Neural progenitor cell (in vitro differentiated cells): ENCODE measurements around the gene SDCCAG8. TPM values are rescaled to one million over a fixed set of nuclear protein-coding genes. Genes with fewer than 3 reads are reported as not detected.

Experiments used
- DNase-seq: peaks from one replicate; pipeline ENCODE4 v3.0.0-alpha.2; 2016; ENCODE audit warnings: low spot score
- H2AFZ ChIP-seq: fragments of 200-600 bp; sonication (generic); replicated peaks from 2 replicates; pipeline ENCODE4 v1.6.1; 2016; ENCODE audit warnings: antibody characterized with exemption
- H3F3A ChIP-seq: fragments of 200-600 bp; sonication (generic); 2 replicates; pipeline ENCODE4 v1.6.1; 2016; ENCODE audit warnings: antibody characterized with exemption, low read depth
- H3K27ac ChIP-seq: fragments of 200-600 bp; sonication (generic); 2 replicates; pipeline ENCODE4 v1.5.1; 2016; ENCODE audit warnings: mild to moderate bottlenecking
- H3K27me3 ChIP-seq: fragments of 200-600 bp; sonication (generic); 2 replicates; pipeline ENCODE4 v1.6.1; 2016; ENCODE audit warnings: mild to moderate bottlenecking, moderate library complexity
- H3K36me3 ChIP-seq: fragments of 200-600 bp; sonication (generic); 2 replicates; pipeline ENCODE4 v1.5.1; 2016
- H3K4me1 ChIP-seq: fragments of 200-600 bp; sonication (generic); 2 replicates; pipeline ENCODE4 v1.6.1; 2016; ENCODE audit warnings: mixed run types
- H3K4me2 ChIP-seq: fragments of 200-600 bp; sonication (generic); 2 replicates; pipeline ENCODE4 v1.6.1; 2016
- H3K4me3 ChIP-seq: fragments of 200-600 bp; sonication (generic); 2 replicates; pipeline ENCODE4 v1.5.1; 2016
- H3K79me2 ChIP-seq: fragments of 200-600 bp; sonication (generic); 2 replicates; pipeline ENCODE4 v1.6.1; 2016; ENCODE audit warnings: low read depth
- H3K9ac ChIP-seq: fragments of 200-600 bp; sonication (generic); 2 replicates; pipeline ENCODE4 v1.6.1; 2016
- H3K9me3 ChIP-seq: fragments of 200-600 bp; sonication (generic); 2 replicates; pipeline ENCODE4 v1.5.1; 2016; ENCODE audit warnings: low read depth
- H4K20me1 ChIP-seq: fragments of 200-600 bp; sonication (generic); 2 replicates; pipeline ENCODE4 v1.6.1; 2016; ENCODE audit warnings: low read depth
- H3K27ac Mint-ChIP-seq: 3 replicates; pipeline ENCODE4 v1.8.0; 2021; ENCODE audit warnings: mixed read lengths
- H3K27me3 Mint-ChIP-seq: 2 replicates; pipeline ENCODE4 v1.8.0; 2022; ENCODE audit warnings: low read depth, mild to moderate bottlenecking, inconsistent platforms, moderate library complexity, mixed read lengths; ENCODE audit not compliant: insufficient read depth
- H3K36me3 Mint-ChIP-seq: 3 replicates; pipeline ENCODE4 v1.8.0; 2021; ENCODE audit warnings: mixed read lengths
- H3K4me1 Mint-ChIP-seq: 3 replicates; pipeline ENCODE4 v1.8.0; 2021; ENCODE audit warnings: mixed read lengths
- H3K4me3 Mint-ChIP-seq: 3 replicates; pipeline ENCODE4 v1.8.0; 2021; ENCODE audit warnings: mild to moderate bottlenecking, moderate library complexity, mixed read lengths
- H3K9me3 Mint-ChIP-seq: 3 replicates; pipeline ENCODE4 v1.8.0; 2020; ENCODE audit warnings: mixed read lengths
- EZH2 ChIP-seq: fragments of 200-600 bp; sonication (generic); IDR thresholded peaks from 2 replicates; pipeline ENCODE4 v1.6.1; 2017; ENCODE audit warnings: antibody characterized with exemption, mild to moderate bottlenecking, moderate library complexity
- EZH2phosphoT487 ChIP-seq: fragments of 200-600 bp; sonication (generic); IDR thresholded peaks from 2 replicates; pipeline ENCODE4 v1.6.1; 2017; ENCODE audit warnings: antibody characterized with exemption
- total RNA-seq: library from RNA; depleted of rRNA; stranded (reverse); fragments of >200 nt; gene quantifications from 2 replicates; pipeline ENCODE4 v1.2.3, GENCODE V29; 2015; ENCODE audit warnings: low replicate concordance
- TF ChIP-seq, protein P1 (sequence below): fragments of 200-600 bp; sonication (generic); IDR thresholded peaks from 2 replicates; pipeline ENCODE4 v1.5.1; 2017; ENCODE audit warnings: antibody characterized with exemption, mild to moderate bottlenecking

Gene SDCCAG8
- total RNA-seq, 1 donor from 2014 or later = 30.3 TPM

DNA sequence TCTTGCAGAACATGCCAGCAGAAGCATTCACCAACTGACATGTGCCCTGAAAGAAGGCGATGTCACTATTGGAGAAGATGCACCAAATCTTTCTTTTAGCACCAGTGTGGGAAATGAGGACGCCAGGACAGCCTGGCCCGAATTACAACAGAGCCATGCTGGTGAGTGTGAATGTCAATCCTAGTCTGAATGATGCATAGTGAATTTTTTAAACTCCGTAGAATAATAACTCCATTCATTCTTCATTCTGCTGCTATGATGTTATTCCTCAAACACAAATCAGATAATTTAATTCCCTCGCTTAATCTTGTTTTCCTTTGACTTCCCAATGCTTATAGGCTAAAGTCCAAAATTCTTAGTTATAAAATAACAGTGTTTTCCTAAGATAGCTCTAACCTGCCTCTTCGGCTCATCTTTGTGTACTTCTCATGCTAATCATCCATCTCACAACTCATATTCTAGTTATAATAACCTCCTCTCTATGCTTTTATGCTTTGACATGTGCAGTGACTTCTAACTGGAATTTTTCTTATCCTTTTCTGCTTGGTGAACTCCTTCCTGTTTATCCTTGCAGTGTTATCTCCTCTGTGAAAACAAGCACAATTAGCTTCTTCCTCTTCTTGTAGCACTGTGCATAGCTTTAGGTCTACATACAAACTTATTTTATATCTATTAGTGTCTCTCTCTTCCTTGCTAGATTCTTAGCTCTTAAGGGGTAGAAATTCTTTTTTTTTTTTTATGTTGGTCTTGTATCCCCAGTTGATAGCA lies 14.4 kb downstream of the SDCCAG8 start:
- no peaks in the 10 kb centered on the region for H3K27me3 ChIP-seq
- no peak overlapping the region for H3K4me3 ChIP-seq
- H3K9me3 ChIP-seq = no peaks in the 10 kb centered on the region
- Mint-ChIP-seq H3K36me3 (peaks cover 12% of the 10 kb centered on the region), H3K4me3 (no peak overlapping the region), H3K9me3 (no peaks in the 10 kb centered on the region), H3K4me1 (peaks cover 7% of the 10 kb centered on the region), H3K27me3 (no peaks in the 10 kb centered on the region), H3K27ac (no peak overlapping the region)
- H2AFZ ChIP-seq = no peak overlapping the region
- H3K36me3 ChIP-seq = no peaks in the 10 kb centered on the region
- no peak for DNase-seq
- no peak overlapping the region for H3K27ac ChIP-seq
- no peaks in the 10 kb centered on the region for H4K20me1 ChIP-seq
- peaks cover 4% of the 10 kb centered on the region for H3K4me1 ChIP-seq
- no peak overlapping the region for H3K4me2 ChIP-seq
- H3F3A ChIP-seq = no peaks in the 10 kb centered on the region
- TF ChIP-seq, protein P1, sequence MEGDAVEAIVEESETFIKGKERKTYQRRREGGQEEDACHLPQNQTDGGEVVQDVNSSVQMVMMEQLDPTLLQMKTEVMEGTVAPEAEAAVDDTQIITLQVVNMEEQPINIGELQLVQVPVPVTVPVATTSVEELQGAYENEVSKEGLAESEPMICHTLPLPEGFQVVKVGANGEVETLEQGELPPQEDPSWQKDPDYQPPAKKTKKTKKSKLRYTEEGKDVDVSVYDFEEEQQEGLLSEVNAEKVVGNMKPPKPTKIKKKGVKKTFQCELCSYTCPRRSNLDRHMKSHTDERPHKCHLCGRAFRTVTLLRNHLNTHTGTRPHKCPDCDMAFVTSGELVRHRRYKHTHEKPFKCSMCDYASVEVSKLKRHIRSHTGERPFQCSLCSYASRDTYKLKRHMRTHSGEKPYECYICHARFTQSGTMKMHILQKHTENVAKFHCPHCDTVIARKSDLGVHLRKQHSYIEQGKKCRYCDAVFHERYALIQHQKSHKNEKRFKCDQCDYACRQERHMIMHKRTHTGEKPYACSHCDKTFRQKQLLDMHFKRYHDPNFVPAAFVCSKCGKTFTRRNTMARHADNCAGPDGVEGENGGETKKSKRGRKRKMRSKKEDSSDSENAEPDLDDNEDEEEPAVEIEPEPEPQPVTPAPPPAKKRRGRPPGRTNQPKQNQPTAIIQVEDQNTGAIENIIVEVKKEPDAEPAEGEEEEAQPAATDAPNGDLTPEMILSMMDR = no peak
- TF ChIP-seq EZH2 (no peak), EZH2phosphoT487 (no peak)
- H3K9ac ChIP-seq = no peak overlapping the region
- H3K79me2 ChIP-seq = no peaks in the 10 kb centered on the region

DNA sequence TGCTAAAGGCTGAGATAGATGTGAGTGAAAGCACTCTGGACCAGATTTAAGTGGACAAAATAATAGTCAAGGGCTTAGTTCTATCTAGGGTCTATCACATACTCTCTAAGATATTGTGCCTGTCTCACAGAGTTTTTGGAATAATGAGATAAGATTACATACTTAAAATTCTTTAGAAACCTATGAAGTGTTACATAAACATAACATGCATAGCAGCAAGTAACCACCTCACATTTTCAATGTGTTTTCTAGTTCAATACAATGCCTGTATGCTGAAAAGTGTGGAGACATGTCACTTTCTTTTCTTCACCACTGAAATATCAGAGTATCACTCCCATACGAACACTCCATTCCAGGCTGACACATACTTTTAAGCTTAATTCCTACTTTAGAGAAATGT lies 16.2 kb downstream of the SDCCAG8 start:
- DNase-seq = no peak

DNA sequence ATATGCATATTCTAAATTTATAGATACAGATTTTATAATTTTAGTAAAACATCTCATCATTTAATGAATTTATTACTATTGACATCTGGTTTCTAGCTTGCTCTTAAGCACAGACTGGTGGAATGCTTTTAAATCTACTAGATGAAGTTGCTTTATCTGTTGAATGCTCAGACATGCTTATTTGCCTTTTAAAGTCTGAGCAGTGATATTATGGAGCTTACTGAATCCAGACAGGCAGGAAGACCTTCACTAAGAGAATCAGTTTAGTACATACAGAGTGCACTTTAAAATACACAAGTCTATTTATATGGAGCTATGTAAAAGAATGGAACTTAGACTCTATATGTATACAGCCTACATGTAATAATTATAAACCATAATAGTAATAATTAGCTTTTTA lies 16.6 kb downstream of the SDCCAG8 start:
- no peaks in the 10 kb centered on the region for H3K36me3 ChIP-seq
- DNase-seq = no peak
- H4K20me1 ChIP-seq = no peaks in the 10 kb centered on the region
- H3K9me3 ChIP-seq = no peaks in the 10 kb centered on the region
- H3K27me3 ChIP-seq = no peaks in the 10 kb centered on the region
- H2AFZ ChIP-seq = no peak overlapping the region
- no peak overlapping the region for H3K4me3 ChIP-seq
- H3K4me2 ChIP-seq = no peak overlapping the region
- H3K36me3 Mint-ChIP-seq = peaks cover 23% of the 10 kb centered on the region
- H3K4me3 Mint-ChIP-seq = no peak overlapping the region
- no peak overlapping the region for H3K27ac ChIP-seq
- TF ChIP-seq, protein P1 = no peak
- TF ChIP-seq EZH2phosphoT487 = no peak
- no peak for TF ChIP-seq EZH2
- no peak overlapping the region for H3K9ac ChIP-seq
- no peak overlapping the region for H3K27ac Mint-ChIP-seq
- H3K79me2 ChIP-seq = no peaks in the 10 kb centered on the region
- peaks cover 7% of the 10 kb centered on the region for H3K4me1 Mint-ChIP-seq
- peaks cover 4% of the 10 kb centered on the region for H3K4me1 ChIP-seq
- H3K9me3 Mint-ChIP-seq = peaks cover 2% of the 10 kb centered on the region
- H3K27me3 Mint-ChIP-seq = no peaks in the 10 kb centered on the region
- no peaks in the 10 kb centered on the region for H3F3A ChIP-seq

More for the DNA sequence above, 16.2 kb downstream of the SDCCAG8 start:
- Histone ChIP-seq H3K4me2 (no peak overlapping the region), H3K4me1 (peaks cover 4% of the 10 kb centered on the region), H3K4me3 (no peak overlapping the region), H2AFZ (no peak overlapping the region), H3K79me2 (no peaks in the 10 kb centered on the region), H3K9ac (no peak overlapping the region), H3K36me3 (no peaks in the 10 kb centered on the region), H3K27ac (no peak overlapping the region), H3K9me3 (no peaks in the 10 kb centered on the region), H3K27me3 (no peaks in the 10 kb centered on the region), H4K20me1 (no peaks in the 10 kb centered on the region), H3F3A (no peaks in the 10 kb centered on the region)
- Mint-ChIP-seq H3K27me3 (no peaks in the 10 kb centered on the region), H3K36me3 (peaks cover 20% of the 10 kb centered on the region), H3K4me1 (peaks cover 7% of the 10 kb centered on the region), H3K4me3 (no peak overlapping the region), H3K27ac (no peak overlapping the region), H3K9me3 (no peaks in the 10 kb centered on the region)
- TF ChIP-seq, protein P1 = no peak
- no peak for TF ChIP-seq EZH2
